Kidney glomerular epithelial cell (primary cell): ENCODE results near the gene TBC1D25.

Source experiments
- DNase-seq: peaks from one replicate; lab custom pipeline; 2025; lab: John Stamatoyannopoulos, UW

Gene TBC1D25, protein sequence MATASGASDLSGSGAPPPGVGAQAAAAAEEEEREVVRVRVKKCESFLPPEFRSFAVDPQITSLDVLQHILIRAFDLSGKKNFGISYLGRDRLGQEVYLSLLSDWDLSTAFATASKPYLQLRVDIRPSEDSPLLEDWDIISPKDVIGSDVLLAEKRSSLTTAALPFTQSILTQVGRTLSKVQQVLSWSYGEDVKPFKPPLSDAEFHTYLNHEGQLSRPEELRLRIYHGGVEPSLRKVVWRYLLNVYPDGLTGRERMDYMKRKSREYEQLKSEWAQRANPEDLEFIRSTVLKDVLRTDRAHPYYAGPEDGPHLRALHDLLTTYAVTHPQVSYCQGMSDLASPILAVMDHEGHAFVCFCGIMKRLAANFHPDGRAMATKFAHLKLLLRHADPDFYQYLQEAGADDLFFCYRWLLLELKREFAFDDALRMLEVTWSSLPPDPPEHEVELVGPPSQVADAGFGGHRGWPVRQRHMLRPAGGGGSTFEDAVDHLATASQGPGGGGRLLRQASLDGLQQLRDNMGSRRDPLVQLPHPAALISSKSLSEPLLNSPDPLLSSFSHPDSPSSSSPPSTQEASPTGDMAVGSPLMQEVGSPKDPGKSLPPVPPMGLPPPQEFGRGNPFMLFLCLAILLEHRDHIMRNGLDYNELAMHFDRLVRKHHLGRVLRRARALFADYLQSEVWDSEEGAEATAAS

DNA sequence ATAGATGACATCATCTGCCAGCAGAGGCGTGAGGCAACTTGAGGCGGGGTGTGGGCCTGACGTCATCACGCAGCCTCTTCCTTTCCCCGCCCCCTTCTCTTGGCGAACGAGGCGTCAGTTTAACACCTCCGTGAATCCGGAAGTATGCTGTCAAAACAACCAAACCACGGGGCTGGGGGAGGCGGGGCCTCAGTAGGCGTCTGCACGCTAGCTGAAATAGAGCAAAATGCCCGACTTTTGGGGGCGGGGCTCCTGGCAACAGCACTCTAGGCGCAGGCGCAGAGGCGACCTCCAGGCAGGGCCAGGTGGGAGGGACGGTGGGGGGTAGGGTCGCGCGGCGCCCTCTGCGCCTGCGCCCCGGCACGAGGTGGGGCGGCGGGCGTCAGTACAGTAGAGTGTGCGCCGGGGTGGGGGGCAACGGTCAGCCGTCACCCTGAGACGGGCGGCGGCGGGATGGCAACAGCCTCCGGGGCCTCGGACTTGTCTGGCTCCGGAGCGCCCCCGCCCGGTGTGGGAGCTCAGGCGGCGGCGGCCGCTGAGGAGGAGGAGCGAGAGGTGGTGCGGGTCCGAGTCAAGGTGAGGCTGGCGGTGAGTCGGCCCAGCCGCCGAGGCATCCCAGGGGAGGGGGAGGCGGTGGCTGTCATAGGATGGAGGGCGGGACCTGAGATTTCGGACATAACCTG is at the start of gene TBC1D25:
TBC1D25 (plus strand) TSS at position 370 of the 683 bp plus-strand sequence; CDS start at position 454, 84 bp downstream.
- peak; percentile 79 for DNase-seq

DNA sequence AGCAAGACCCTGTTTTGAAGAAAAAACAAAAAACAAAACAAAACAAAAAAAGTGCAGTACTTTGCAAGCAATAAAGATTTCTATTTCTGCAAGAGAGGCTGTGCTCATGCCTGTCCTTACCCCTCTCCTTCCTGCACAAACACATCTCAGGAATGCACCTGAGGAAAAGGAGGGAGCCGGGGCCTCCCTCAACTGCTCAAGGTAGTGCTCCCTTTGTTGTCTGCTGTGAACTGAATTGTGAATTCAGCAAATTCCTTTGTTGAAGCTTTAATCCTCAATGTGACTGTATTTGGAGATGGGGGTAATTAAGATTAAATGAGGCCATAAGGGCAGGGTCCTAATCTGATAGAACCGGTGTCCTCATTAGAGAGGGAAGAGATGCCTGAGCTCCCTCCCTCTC is 49.6 kb upstream of the TBC1D25 start:
- DNase-seq = no peak

DNA sequence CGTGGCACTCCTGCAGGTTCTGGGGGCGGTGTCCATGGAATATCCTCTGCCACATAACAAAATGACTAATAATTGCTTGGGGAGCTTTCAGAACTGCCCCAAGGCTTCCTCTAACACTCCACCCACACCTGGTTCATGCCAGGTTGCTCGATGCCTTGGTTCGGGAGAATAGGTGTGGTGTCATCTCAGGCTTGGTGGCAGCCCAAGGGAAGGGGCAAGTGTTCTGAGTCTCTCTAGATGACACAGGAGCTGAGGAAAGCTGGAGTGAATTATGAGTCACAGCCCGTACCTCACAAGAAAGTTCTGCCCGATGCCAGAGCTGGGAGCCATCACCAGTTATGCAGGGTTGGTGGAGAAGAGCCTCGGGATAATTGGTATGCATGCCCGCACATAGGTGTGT is 48.9 kb upstream of the TBC1D25 start:
- no peak for DNase-seq

DNA sequence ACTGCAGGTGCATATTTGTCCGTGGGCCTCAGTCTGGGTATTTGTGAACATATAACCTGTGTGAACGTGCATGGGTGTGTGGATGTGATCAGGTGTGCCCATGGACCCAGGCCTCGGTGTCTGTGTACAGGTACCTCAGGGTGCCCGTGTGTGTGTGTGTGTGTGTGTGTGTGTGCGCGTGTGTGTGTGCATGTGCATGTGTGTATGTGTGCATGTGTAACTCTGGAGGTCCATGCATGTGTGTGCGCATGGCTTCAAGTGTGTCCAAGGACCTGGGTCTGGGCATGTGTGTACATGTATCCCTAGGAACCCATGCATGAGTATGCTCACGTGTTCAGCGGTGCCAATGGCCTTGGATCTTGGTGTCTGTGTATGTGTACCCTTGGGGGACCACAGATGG is 47.7 kb upstream of the TBC1D25 start:
- DNase-seq = no peak

DNA sequence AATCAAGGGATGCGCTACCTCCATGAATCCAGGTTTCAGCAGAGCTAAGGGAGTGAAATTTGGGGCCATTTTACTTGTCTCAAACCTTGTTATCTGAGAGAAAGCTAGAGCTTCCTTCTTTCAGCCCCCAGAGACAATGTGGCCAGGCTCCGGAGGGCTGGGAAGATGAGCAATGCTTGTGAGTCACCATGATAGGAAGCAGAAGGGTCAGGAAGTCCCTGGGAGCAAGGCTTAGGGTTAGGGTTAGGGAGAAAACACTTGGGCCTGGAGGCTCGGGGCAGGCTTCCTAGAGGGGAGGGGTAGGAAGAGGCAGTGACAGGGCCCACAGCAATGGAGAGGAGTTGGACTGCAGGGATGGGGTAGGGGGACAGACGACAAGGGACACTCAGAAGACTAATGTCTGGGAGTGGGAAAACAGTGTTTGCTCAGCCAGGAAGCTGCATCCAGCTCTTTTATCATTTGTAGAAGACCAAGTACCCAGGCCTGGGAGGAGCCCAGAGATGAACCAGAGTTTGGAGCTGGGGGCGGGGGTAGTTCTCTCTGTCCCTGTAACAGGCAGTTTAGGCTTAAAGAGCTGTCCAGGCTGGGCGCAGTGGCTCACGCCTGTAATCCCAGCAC is 47.1 kb upstream of the TBC1D25 start:
- DNase-seq = no peak

DNA sequence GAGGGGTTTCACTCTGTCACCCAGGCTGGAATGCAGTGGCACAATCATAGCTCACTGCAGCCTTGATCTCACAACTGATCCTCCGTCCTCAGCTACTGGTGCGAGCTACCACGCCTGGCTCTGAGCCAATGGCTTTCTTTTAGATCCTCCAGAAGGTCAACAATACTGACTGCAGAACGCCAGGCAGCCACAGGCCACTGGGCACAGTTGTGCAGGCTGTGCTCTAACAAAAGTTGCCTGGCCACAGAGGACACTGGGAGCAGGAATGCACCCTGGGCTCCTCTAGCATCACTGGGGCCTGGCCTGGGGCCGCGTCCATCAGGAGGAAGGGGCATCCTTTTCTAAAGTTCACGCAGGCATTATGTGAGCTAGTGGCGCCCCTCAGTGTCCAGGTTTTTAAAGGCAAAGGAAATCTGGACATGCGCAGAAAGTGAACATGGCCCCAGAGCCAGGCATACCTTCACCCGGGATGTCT is 45.6 kb upstream of the TBC1D25 start:
- no peak for DNase-seq

DNA sequence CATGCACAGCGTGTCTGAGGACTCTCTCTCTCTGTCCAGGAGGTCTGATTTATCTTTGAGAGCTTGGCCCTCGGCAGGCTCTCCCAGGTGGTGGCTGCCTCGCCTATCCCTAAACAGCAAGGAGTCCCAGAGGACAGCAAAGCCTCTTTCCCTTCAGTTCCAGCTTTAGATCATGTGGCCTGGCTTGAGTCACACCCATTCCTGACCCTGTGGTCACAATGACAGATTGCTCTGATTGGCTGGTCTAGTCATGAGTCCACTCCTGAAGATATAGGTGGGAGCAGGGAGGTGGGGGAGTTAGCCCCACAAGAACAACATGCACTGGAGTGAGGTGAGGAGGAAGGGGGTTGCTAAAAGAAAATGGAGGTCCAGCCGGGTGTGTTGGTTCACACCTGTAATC is 42.9 kb upstream of the TBC1D25 start:
- DNase-seq = no peak

DNA sequence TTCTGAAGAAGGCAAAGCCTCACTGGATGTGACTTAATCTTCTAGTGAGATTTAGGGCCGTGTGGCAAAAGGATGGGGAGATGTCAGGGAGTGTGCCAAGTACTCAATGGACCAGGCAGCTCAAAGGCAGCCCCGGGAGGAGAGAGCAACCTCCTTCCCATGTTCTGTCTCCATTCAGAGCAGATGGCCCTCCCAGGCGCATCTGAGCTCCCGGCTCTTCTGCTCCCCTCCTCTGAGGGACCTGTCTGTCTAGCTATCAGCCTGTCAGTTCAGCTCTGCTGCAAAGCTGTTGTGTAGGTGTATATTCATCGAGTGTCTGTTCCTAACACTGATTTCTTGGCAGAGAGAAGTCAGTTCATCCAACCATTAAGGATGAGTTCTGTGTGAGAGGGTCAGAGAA is 41.6 kb upstream of the TBC1D25 start:
- no peak for DNase-seq

DNA sequence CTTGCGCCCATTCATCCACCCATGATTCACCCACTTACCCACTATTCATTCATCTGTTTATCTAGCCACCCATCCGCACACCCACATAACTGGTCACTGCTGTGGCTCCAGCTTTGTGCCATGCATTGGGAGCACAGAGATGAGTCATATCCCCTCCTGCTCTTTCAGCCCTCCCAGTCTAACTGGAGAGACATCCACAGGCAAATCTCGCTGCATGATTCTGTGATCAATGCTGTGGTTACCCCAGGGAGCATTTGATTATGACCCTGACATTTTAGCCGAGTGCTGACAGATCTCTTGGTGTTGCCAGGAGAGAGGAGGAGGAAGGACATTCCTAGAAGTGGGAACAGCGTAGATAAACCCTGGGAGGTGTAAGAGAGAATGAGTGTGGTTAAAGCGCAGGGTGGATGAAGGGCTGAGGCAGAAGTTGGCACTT is 41.1 kb upstream of the TBC1D25 start:
- peak; percentile 90 for DNase-seq

DNA sequence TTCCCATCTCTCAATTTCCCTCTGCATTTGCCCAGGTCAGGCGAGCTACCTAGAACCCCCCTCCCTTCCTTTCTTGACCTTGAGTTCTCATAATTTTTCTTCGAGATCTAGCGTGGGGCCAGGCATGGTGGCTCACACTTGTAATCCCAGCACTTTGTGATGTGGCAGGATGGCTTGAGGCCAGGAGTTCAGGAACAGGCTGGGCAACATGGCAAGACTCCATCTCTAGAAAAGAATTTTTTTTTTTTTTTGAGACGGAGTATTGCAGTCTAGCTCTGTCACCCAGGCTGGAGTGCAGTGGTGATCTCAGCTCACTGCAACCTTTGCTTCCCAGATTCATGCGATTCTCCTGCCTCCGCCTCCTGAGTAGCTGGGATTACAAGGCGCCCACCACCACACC is 35.3 kb upstream of the TBC1D25 start:
- DNase-seq = no peak

DNA sequence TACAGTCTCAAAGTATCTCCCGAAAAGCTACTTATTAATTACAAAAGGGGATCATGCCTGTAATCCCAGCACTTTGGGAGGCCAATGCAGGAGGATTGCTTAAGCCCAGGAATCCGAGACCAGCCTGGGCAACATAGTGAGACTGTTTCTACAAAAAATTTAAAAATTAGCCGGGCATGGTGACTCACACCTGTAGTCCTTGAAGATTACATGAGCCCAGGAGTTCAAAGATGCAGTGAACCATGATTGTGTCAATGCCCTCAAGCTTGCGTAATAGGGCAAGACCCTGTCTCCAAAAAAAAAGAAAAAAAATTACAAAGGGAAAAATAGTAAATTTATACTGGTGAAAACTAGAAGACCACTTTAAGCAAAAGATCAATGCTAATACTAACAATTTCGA is 34.0 kb upstream of the TBC1D25 start:
- DNase-seq = no peak

DNA sequence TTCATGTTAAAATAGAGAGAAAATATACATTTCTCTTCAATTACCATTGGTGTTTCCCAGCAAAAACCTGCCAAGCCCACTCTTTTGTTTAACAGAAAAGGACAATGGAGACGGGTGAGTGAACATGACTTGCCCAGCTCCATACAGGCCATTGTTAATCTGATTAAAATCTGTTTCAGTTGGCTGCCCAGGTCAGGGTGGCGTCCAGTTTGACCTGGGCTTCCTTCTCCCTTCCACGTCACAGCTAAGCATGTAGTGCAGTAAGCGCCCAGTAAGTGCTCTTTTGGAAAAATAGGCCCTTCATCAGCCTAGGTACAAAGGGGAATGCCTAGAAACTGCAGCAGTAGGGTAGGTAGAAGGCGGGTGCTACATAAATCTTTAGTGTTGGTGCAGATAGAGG is 32.3 kb upstream of the TBC1D25 start:
- no peak for DNase-seq

DNA sequence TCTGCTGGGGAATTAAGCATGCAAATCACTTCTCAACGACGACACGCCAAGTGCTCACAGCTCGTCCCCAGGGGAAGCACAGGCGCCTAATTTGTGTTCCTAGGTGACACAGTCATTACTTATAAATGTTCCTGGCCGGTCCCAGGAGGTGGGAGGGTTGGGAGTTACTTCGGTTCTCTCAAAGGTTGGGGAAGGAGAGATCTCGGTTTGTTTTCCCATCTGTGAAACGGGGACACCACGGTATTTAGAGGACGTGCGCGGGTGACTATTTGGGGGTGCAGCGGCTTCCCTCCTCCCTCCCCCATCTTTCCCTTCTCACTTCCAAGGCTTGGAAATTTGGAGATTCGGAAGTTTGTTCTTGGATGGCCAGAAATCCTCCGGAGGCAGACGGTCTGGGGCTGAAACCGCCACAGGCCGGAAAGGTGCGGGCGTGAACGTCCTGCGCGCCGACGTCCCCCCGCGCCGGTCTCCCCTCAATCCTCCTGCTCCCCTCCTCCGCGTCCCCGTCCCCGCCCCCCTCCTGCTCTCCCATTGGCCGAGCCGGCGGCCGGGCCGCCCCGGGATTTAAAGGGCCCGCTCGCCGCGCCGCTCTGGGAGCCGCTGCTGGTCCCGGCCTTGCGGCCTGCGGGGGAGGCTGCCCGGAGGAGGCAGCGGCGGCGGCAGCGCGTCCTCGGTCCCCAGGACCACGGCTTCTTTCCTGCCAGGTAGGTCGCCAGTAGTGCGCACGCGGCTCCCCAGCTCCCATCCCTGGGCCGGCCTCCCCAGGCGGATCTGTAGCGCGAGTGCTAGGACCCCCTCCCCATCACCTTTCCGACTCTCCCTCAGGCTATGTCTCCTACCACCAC is 30.9 kb upstream of the TBC1D25 start, which contains the start of gene PORCN:
PORCN (plus strand) TSS at position 593 of the 845 bp plus-strand sequence. CDS start 829 bp downstream, outside the sequence.
- DNase-seq = no peak

DNA sequence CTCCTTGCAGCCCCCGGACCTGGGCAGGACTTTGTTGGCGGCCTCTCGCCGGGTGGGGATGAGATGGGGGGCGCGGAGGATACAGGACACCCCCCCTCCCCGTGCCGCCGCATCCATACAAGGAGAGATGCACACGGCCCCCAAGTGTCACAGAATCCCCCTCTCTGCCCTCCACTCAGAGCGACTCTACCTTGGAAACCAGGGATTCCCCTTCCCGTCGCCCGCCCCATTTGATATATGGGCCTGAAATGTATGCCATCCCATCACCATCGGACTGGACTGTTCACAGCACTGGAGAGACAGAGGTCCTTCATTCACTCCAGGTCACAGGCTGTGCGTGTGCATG is 30.3 kb upstream of the TBC1D25 start:
- no peak for DNase-seq

DNA sequence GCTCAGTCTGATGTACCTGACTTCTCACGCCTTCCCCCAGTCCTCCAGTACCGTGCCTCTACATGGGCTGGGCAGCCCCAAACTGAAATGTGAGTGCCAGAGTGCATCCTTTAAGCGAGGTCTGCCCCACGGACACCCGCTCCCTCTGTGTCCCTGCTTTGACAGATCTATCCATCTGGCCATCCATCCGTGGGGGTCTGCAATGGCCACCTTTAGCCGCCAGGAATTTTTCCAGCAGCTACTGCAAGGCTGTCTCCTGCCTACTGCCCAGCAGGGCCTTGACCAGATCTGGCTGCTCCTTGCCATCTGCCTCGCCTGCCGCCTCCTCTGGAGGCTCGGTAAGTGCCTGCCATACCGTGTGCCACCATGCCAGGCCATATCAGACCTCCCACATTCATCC is 29.9 kb upstream of the TBC1D25 start:
- no peak for DNase-seq

DNA sequence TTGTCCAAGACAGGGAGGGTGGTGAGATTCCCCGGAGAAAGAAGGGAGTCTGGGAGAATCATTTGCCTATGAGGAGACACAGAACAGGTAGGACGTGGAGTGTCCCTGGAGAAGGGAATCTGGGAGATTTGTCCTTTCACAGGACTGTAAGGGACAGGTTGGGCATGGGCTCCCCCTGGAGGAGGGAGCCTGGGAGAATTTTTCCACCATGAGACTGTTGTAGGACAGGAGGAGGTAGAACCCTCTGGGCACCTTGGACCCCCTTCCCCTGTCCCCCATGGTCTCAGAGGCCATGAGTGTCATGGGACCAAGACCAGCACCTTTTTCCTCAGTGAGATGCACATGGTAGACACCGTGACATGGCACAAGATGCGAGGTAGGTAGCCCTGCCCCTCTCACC is 28.0 kb upstream of the TBC1D25 start:
- no peak for DNase-seq

DNA sequence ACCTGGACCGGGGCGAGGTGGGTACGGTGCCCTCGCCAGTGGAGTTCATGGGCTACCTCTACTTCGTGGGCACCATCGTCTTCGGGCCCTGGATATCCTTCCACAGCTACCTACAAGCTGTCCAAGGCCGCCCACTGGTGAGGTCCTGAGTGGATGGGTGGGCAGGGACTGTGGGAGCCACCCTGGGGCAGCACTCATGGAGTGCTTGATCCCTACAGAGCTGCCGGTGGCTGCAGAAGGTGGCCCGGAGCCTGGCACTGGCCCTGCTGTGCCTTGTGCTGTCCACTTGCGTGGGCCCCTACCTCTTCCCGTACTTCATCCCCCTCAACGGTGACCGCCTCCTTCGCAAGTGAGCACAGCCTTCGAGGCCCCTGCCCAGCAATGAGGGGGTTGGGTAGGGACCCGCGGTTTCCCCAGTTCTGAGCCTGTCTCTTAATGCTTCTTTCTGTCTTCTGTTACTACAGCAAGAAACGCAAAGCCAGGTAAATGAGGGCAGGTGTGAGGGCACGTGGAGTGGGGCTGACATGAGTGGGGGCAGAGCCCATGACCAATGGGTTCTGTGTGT is 27.1 kb upstream of the TBC1D25 start:
- DNase-seq = no peak

DNA sequence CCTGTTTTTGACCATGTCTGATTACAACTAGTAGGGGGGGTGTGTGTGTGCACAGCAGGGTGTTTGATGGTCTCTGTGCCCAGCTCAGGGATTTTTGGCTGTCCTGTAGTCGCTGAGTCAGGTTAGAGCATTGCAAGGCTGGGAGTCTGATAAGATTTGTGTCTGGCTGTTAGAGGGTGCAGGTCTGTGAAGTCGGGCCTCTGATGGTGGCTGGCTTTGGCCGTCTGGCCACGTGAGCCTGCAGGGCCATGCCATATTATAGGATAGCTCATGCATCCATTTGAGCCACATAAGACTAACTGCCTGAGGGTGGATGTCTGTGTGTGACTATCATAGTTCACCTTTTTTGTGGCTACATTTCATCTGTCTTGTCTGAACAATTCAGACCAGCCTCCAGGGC is 25.8 kb upstream of the TBC1D25 start:
- DNase-seq = no peak

DNA sequence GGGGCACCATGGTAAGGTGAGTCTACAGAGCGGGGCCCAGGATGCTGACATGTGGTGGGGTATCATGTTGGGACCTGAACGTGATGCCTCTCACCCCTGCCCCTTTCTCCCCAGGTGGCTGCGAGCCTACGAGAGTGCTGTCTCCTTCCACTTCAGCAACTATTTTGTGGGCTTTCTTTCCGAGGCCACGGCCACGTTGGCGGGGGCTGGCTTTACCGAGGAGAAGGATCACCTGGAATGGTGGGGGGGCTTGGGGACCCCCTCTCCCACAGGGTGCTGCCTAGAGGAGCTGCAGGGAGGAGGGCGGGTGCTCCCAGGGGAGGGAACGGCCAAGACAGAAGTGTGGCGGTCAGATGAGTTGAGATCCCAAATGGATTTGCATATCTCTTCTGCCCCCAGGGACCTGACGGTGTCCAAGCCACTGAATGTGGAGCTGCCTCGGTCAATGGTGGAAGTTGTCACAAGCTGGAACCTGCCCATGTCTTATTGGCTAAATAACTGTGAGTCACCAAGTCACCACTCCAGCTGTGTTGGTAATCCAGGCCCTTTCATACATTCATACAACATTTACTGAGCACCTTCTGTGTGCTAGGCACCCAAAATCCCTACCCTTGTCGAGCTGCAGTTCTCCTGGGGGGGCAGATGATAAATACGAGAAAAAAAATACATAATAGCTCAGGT is 25.2 kb upstream of the TBC1D25 start:
- DNase-seq = no peak

DNA sequence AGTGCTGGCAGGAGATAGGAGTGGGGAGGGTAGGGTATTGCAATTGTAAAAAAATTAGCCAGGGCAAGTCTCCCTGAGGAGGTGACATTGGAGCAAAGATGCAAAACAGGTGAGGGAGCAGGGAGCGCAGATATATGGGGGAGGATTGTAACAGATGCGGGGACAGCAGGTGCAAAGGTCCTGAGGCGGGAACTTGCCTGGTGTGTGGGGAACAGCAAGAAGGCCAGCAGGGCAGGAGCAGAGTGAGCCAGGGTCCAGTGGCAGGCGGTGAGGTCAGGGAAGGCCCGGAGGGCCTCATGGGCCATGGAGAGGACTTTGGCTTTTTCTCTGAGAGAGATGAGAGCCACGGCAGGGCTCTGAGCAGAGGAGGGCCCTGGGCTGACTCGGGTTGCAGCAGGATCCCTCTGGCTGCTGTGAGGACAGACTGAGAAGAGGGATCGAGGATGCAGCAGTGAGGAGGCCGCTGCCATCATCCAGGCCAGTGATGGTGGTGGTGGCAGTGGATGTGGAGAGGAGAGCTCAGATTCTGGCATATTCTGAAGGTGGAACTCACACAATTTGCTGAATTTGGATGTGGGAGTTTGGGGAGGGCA is 24.6 kb upstream of the TBC1D25 start:
- no peak for DNase-seq
